Lung microvascular endothelial cell (primary cell): Measurements from ENCODE around the gene NAV3. TPM values are rescaled to one million over a fixed set of nuclear protein-coding genes. Genes with fewer than 3 reads are reported as not detected.

Source experiments
- DNase-seq, 2 donors: peaks; one replicate each; pipeline versions ENCODE4 v3.0.0 to v3.0.0-alpha.2; 2010; ENCODE audit warnings: low read depth in 2 of 2
- total RNA-seq: library from RNA; depleted of rRNA; stranded (reverse); fragments of >200 nt; gene quantifications from 2 replicates; pipeline ENCODE4 v1.2.1, GENCODE V29; 2014

NAV3 gene
- total RNA-seq, 1 donor from 2014 or later, result 1.2 TPM

GRCh38 chr12:78183824-78184223 is 353.1 kb downstream of the NAV3 start:
- peak in 1 of 2 donors; percentile 26 for DNase-seq

- DNase-seq, result peak in 1 of 2 donors; percentile 32
These were observed 354.4 kb downstream of the NAV3 start for GRCh38 chr12:78185109-78185508.

GRCh38 chr12:78185651-78186050 is 355.0 kb downstream of the NAV3 start:
- no peak for DNase-seq

GRCh38 chr12:78186670-78187069 is 356.0 kb downstream of the NAV3 start:
- DNase-seq, result no peak

DNA sequence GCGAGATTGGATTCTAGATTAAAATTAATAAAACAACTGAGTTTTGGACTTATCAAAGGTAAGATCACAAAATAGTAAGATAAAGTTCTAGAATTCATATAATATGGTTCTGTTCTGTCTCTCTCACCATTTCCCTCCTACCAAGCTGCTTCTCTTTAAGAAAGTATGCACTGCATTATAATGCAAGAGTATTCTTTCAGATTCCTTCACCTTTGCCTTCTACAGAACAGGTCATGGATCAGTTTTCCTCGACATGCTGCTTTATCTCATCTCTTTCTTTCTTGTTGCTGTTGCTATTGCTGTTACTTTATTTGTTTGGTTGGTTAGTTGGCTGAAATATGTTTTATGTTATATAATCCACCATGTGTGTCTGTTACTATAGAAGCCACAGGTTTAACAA is 357.0 kb downstream of the NAV3 start:
- DNase-seq, result no peak

- no peak for DNase-seq
These were observed 359.0 kb downstream of the NAV3 start for GRCh38 chr12:78189656-78190055.

DNA sequence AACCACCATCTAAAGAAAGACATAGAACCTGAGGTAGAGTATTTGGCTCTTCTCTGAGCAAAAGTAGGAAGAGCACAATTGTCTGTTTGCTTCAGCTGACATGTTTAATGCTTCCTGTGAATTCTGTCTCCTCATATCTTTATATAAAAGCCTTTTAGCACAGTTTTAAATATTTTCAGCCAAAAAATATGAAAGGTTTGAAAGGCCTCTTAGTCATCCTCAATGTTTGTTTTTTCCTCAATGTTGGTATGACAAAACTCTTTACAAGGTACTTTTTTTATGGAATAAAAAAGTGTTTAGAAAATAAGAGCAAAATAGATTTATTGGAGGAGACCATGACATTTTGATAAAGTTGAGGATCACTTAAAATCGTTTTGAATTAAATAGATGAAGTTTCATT is 360.9 kb downstream of the NAV3 start:
- peak in 1 of 2 donors; percentile 57 for DNase-seq

DNA sequence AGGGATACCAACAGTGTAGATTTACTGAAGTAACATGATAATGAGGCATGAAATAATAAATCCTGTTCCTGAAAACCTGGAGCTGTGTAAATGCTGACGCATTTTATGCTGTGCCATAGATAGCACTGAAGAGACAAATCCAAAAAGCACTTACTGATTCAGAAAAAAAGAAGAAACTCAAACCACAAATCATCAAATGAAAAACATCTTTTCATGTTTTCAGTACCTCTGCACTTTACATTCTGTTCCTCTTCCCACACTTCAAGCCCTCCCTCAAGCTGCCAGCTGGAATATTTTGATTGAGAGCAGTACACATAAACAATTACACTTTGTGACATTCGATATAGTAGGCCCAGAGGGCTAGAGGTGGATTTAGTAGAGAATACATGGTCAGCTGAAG is 362.3 kb downstream of the NAV3 start:
- peak in 1 of 2 donors; percentile 5 for DNase-seq

- peak in 1 of 2 donors; percentile 93 for DNase-seq
These were observed 363.8 kb downstream of the NAV3 start for GRCh38 chr12:78194448-78194847.

DNA sequence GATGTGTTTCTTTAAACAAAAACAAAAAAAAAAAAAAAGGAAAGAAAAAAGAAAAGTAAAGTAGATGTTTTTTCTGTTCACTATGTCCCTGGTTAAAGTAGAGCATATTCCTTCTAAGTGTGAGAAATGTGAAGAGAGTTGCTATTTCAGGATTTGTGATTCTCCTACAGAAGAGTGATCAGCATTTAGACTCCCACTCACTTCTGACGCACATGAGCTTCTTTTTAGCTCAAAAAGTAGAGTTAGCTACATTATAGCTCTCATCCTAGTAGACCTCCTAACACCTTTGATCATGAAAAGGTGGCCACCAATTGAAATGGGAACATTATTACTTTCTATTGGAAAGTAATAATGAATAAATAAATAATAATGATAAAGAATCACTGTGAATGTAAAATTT is 368.2 kb downstream of the NAV3 start:
- no peak for DNase-seq

- DNase-seq, result no peak
These were observed 369.2 kb downstream of the NAV3 start for GRCh38 chr12:78199926-78200325.

GRCh38 chr12:78204926-78205325 is 374.2 kb downstream of the NAV3 start:
- no peak for DNase-seq

- no peak for DNase-seq
These were observed 377.4 kb downstream of the NAV3 start for GRCh38 chr12:78208092-78208491.

DNA sequence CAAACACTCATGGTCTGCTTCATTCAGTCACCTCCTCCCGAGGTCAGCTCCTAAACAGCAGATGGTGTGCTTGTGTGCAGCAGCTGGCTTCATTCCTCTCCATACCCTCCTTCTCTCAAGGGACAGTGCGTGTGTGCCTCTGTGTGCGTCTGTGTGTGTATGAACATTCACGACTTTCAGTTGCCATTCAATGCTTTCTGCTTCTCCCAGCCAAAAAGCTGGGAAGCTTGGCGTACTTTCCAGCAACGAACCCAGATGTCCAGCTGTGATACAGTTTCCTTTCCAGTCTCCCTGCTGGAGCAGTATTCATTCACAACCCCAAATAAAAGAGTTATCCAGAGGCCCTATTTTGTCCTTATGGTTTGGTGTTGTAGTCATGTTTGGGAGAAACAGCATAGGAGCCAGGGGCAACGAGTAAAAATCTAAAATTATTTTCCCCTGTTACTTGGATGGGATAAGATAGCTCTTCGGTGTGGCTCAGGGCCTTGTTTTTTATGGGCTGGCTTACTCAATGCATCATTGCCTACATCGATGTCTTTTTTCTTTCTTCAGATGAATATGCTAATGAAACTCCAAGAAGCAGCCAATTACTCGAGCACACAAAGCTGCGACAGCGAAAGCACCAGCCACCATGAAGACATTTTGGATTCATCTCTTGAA is 379.3 kb downstream of the NAV3 start:
- no peak for DNase-seq

GRCh38 chr12:78210506-78210860 is 379.8 kb downstream of the NAV3 start:
- no peak for DNase-seq

DNA sequence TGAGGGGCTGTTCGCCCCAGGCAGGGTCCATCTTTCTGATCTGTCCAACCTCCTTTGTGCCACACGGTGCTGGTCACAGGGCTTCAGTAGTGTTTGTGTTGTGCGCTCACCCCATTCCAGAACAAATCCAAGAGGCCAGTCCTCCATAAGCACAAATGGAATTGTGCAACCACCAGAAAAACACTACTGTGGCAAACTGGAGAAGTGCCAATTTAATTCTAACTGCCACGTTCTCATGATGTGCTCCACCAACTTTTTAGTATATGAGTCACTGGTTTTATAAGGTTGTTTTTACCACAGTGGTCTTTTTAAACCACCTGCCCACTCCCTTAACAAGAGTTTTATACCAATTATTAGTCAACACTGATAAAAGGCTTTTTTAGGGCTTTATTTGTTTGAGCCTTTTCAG is 380.2 kb downstream of the NAV3 start:
- DNase-seq, result peak; percentile 18 to 69

DNA sequence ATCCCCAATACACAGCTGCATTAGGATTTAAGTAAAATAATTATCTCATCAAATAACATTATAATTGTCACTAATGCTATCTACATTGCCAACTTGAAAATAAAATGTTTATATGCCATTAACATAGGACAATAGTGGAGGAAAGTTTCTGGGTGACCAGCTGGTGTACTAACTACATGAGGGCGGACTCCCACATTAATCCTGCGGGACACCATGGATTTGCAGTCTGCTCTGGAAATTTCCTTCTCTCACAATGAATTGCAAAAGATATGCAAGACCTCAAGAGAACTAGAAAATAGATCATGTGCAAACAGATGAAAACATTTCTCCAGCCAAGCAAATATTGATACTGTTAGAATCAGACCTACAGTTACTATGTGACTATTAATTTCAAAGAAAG is 390.1 kb downstream of the NAV3 start:
- DNase-seq, result no peak

GRCh38 chr12:78224154-78224553 is 393.5 kb downstream of the NAV3 start:
- DNase-seq, result no peak

- DNase-seq, result no peak
These were observed 396.1 kb downstream of the NAV3 start for GRCh38 chr12:78226763-78227162.

GRCh38 chr12:78229591-78230101 is 399.0 kb downstream of the NAV3 start:
- DNase-seq, result peak; percentile 62 to 67

- DNase-seq, result no peak
These were observed 402.1 kb downstream of the NAV3 start for GRCh38 chr12:78232756-78233155.

GRCh38 chr12:78236264-78236663 is 405.6 kb downstream of the NAV3 start:
- DNase-seq, result no peak

DNA sequence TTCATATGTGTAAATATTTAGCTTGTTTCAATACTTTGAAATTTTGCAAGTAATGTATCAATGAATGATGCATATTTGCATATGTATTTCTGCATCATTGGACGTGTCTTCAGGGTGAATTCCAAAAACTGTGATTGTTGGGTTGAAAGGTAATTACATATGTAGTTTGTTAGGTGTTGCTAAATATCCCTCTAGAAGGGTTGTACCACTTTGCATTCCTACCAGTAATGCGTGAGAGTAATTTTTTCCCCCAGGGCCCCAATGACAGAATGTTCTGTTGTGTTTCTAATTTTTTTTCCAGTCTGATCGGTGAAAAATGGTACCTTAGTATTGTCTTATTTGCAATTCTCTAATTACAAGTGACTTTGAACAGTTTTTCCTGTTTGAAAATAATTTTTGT is 408.9 kb downstream of the NAV3 start:
- no peak for DNase-seq

DNA sequence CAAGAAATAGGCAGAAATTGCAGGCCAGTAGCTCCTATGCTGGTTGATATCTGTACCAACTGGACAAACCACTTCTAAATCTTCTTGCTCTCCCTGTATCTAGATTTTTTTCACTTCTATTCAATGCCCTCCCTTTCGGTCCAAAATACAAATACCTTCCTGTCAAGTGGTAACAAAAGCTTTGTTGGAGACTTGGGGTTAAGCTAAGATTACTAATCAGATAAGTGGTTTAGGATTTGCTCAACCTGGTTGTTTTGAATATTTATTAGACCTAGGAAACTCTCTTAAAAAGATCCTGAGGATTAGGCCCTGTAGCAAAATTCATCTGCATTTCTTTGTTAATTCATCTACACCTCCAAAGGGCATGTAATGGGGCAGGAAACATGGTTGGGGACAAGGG is 410.1 kb downstream of the NAV3 start:
- no peak for DNase-seq
